Smooth muscle cell (in vitro differentiated cells): ENCODE measurements around the gene ATP10D. TPM values are rescaled to one million over a fixed set of nuclear protein-coding genes. Genes with fewer than 3 reads are reported as not detected.

ENCODE experiments used
- DNase-seq: peaks from one replicate; lab custom pipeline; 2025; ENCODE audit not compliant: unreplicated experiment; lab: John Stamatoyannopoulos, UW
- H2AFZ ChIP-seq: fragments of 200-600 bp; sonication (generic); 2 replicates; pipeline ENCODE4 v1.6.0; 2016; ENCODE audit warnings: antibody characterized with exemption, low read depth, mild to moderate bottlenecking
- H3F3A ChIP-seq: fragments of 200-600 bp; sonication (generic); 2 replicates; pipeline ENCODE4 v1.6.0; 2017; ENCODE audit warnings: antibody characterized with exemption, low read depth
- H3K27ac ChIP-seq: fragments of 200-600 bp; sonication (generic); 2 replicates; pipeline ENCODE4 v1.5.1; 2016; ENCODE audit warnings: low read depth, mild to moderate bottlenecking
- H3K27me3 ChIP-seq: fragments of 200-600 bp; sonication (generic); 2 replicates; pipeline ENCODE4 v1.6.1; 2016; ENCODE audit warnings: low read depth, mild to moderate bottlenecking
- H3K36me3 ChIP-seq: fragments of 200-600 bp; sonication (generic); 2 replicates; pipeline ENCODE4 v1.5.1; 2016; ENCODE audit warnings: low read depth
- H3K4me1 ChIP-seq: fragments of 200-600 bp; sonication (generic); 2 replicates; pipeline ENCODE4 v1.5.1; 2016; ENCODE audit warnings: low read depth
- H3K4me2 ChIP-seq: fragments of 200-600 bp; sonication (generic); 2 replicates; pipeline ENCODE4 v1.6.0; 2016; ENCODE audit warnings: mild to moderate bottlenecking
- H3K4me3 ChIP-seq: fragments of 200-600 bp; sonication (generic); 2 replicates; pipeline ENCODE4 v1.5.1; 2016; ENCODE audit warnings: mild to moderate bottlenecking
- H3K79me2 ChIP-seq: fragments of 200-600 bp; sonication (generic); 2 replicates; pipeline ENCODE4 v1.6.0; 2016; ENCODE audit warnings: low read depth, mild to moderate bottlenecking
- H3K9ac ChIP-seq: fragments of 200-600 bp; sonication (generic); 2 replicates; pipeline ENCODE4 v1.6.0; 2016; ENCODE audit warnings: low read depth
- H3K9me3 ChIP-seq: fragments of 200-600 bp; sonication (generic); replicated peaks from 2 replicates; pipeline ENCODE4 v1.5.1; 2016; ENCODE audit warnings: low read depth
- H4K20me1 ChIP-seq: fragments of 200-600 bp; sonication (generic); 2 replicates; pipeline ENCODE4 v1.6.0; 2016; ENCODE audit warnings: low read depth
- WGBS: methylation state at CpG from one replicate; pipeline ENCODE4 v1.1.7; 2016; ENCODE audit warnings: low lambda C conversion rate; 5-methylcytosine and 5-hydroxymethylcytosine counted together
- polyA plus RNA-seq: library from polyadenylated mRNA; unstranded; fragments of >200 nt; fragmentation: Nextera tagmentation; extraction: Ambion mirVana; gene quantifications from 2 replicates; pipeline ENCODE4 v1.2.1, GENCODE V29; 2016
- total RNA-seq: library from RNA; depleted of rRNA; stranded (reverse); fragments of >200 nt; gene quantifications from 2 replicates; pipeline ENCODE4 v1.2.3, GENCODE V29; 2014
- TF ChIP-seq, protein P1 (sequence below): fragments of 200-600 bp; sonication (generic); IDR thresholded peaks from 2 replicates; pipeline ENCODE4 v1.5.1; 2017; ENCODE audit warnings: borderline replicate concordance, mild to moderate bottlenecking, antibody characterized with exemption; ENCODE audit not compliant: insufficient read depth, poor library complexity, severe bottlenecking

Gene ATP10D
- total and polyA plus RNA-seq, 2 experiments from 2014 or later = 8.6 to 28.4 TPM

- H3K4me2 ChIP-seq = no peak overlapping the region
- DNase-seq = no peak
- no peak overlapping the region for H3K4me3 ChIP-seq
- TF ChIP-seq, protein P1, sequence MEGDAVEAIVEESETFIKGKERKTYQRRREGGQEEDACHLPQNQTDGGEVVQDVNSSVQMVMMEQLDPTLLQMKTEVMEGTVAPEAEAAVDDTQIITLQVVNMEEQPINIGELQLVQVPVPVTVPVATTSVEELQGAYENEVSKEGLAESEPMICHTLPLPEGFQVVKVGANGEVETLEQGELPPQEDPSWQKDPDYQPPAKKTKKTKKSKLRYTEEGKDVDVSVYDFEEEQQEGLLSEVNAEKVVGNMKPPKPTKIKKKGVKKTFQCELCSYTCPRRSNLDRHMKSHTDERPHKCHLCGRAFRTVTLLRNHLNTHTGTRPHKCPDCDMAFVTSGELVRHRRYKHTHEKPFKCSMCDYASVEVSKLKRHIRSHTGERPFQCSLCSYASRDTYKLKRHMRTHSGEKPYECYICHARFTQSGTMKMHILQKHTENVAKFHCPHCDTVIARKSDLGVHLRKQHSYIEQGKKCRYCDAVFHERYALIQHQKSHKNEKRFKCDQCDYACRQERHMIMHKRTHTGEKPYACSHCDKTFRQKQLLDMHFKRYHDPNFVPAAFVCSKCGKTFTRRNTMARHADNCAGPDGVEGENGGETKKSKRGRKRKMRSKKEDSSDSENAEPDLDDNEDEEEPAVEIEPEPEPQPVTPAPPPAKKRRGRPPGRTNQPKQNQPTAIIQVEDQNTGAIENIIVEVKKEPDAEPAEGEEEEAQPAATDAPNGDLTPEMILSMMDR = no peak
- no peaks in the 10 kb centered on the region for H3K27me3 ChIP-seq
- no peaks in the 10 kb centered on the region for H4K20me1 ChIP-seq
- H3K9me3 ChIP-seq = no peaks in the 10 kb centered on the region
- peaks cover 29% of the 10 kb centered on the region for H3K79me2 ChIP-seq
- 54% methylated on average over 3 of the region's 3 CpGs for WGBS
- H3K27ac ChIP-seq = no peak overlapping the region
- H3K36me3 ChIP-seq = no peaks in the 10 kb centered on the region
- H3F3A ChIP-seq = no peaks in the 10 kb centered on the region
- H3K4me1 ChIP-seq = no peaks in the 10 kb centered on the region
- H2AFZ ChIP-seq = no peak overlapping the region
- H3K9ac ChIP-seq = no peak overlapping the region
Observed at GRCh38 chr4:47488706-47489105, 3.6 kb downstream of the ATP10D start.

DNA sequence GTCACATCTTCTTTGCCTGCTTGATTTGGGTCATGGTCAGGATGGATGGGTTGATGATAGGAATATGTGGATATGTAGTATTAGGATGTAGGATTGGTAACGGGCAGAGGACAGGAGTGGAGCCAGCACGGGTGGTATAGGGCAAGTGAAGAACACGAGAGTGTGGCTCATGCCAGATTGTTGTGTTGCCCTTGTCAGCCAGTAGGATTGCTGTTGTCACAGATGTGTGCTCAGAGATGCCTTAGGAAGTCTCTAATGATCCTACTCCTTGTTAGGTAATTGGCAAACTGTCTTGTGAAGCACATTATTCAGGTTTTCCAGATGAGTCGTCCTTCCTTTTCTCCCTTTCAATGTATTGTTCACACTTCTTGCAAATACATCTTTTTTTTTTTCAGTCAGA lies 5.5 kb downstream of the ATP10D start:
- no peak overlapping the region for H3K9ac ChIP-seq
- DNase-seq = no peak
- H3K79me2 ChIP-seq = peaks cover 29% of the 10 kb centered on the region
- H3F3A ChIP-seq = no peaks in the 10 kb centered on the region
- TF ChIP-seq, protein P1 = peak; percentile 31
- no peaks in the 10 kb centered on the region for H3K27me3 ChIP-seq
- no peaks in the 10 kb centered on the region for H3K4me1 ChIP-seq
- H3K9me3 ChIP-seq = no peaks in the 10 kb centered on the region
- 69% methylated on average over 4 of the region's 4 CpGs for WGBS
- H3K36me3 ChIP-seq = no peaks in the 10 kb centered on the region
- H2AFZ ChIP-seq = no peak overlapping the region
- H4K20me1 ChIP-seq = no peaks in the 10 kb centered on the region
- H3K27ac ChIP-seq = no peak overlapping the region
- no peak overlapping the region for H3K4me2 ChIP-seq
- no peak overlapping the region for H3K4me3 ChIP-seq

- no peak overlapping the region for H2AFZ ChIP-seq
- H3K27ac ChIP-seq = no peak overlapping the region
- H3K27me3 ChIP-seq = no peaks in the 10 kb centered on the region
- H3F3A ChIP-seq = no peaks in the 10 kb centered on the region
- TF ChIP-seq, protein P1 = no peak
- no peaks in the 10 kb centered on the region for H3K36me3 ChIP-seq
- DNase-seq = no peak
- no peaks in the 10 kb centered on the region for H3K4me1 ChIP-seq
- no peaks in the 10 kb centered on the region for H4K20me1 ChIP-seq
- H3K79me2 ChIP-seq = peaks cover 17% of the 10 kb centered on the region
- H3K4me2 ChIP-seq = no peak overlapping the region
- no peak overlapping the region for H3K9ac ChIP-seq
- no peaks in the 10 kb centered on the region for H3K9me3 ChIP-seq
- WGBS = 93% methylated on average over 3 of the region's 3 CpGs
- no peak overlapping the region for H3K4me3 ChIP-seq
Observed at GRCh38 chr4:47493238-47494123, 8.4 kb downstream of the ATP10D start.

DNA sequence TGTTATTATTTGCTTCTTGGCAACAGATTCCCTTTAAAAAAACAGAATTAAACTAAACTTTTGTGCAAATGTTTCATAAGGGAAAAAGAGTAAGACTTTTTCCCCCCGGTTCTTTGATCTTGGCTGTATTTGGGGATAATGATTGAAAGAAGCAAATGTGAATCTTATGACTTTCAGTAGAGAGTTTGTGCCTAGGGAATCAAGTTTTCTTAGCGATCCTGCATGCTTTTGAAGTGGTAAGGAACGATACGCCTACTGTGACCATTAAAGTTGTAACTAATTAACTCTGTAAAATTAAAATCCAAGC lies 9.0 kb downstream of the ATP10D start:
- no peaks in the 10 kb centered on the region for H3K9me3 ChIP-seq
- no peak overlapping the region for H2AFZ ChIP-seq
- H3K4me3 ChIP-seq = no peak overlapping the region
- no peak overlapping the region for H3K4me2 ChIP-seq
- H4K20me1 ChIP-seq = no peaks in the 10 kb centered on the region
- H3K4me1 ChIP-seq = no peaks in the 10 kb centered on the region
- 75% methylated on average over 4 of the region's 4 CpGs for WGBS
- TF ChIP-seq, protein P1 = no peak
- no peaks in the 10 kb centered on the region for H3K36me3 ChIP-seq
- no peak for DNase-seq
- H3K27me3 ChIP-seq = no peaks in the 10 kb centered on the region
- H3F3A ChIP-seq = no peaks in the 10 kb centered on the region
- H3K27ac ChIP-seq = no peak overlapping the region
- H3K79me2 ChIP-seq = peaks cover 17% of the 10 kb centered on the region
- no peak overlapping the region for H3K9ac ChIP-seq
